A549 (cell line): ENCODE data around the gene RASSF8.

Experiments used
- CTCF ChIP-seq: fragments of >200 bp; sonication (Bioruptor Twin); formaldehyde crosslinking; IDR thresholded peaks from 3 replicates; pipeline ENCODE4 v1.5.1; 2016
- POLR2A ChIP-seq: IDR thresholded peaks from 2 replicates; pipeline ENCODE4 v1.6.1; 2012; ENCODE audit warnings: mild to moderate bottlenecking, low read length
- ZNF302 ChIP-seq: fragments of 250-450 bp; sonication (Bioruptor Pico); IDR thresholded peaks from 2 replicates; pipeline ENCODE4 v1.9.0; 2021; ENCODE audit warnings: inconsistent platforms, mild to moderate bottlenecking, moderate library complexity
- TF ChIP-seq, protein P1 (sequence below): IDR thresholded peaks from 2 replicates; pipeline ENCODE4 v1.6.1; 2012

GRCh38 chr12:26097046-26097878 is 138.8 kb downstream of the RASSF8 start:
- TF ChIP-seq POLR2A (no peak), ZNF302 (CRISPR knock-in tag) (no peak), CTCF (peak; percentile 97)
- TF ChIP-seq, protein P1, sequence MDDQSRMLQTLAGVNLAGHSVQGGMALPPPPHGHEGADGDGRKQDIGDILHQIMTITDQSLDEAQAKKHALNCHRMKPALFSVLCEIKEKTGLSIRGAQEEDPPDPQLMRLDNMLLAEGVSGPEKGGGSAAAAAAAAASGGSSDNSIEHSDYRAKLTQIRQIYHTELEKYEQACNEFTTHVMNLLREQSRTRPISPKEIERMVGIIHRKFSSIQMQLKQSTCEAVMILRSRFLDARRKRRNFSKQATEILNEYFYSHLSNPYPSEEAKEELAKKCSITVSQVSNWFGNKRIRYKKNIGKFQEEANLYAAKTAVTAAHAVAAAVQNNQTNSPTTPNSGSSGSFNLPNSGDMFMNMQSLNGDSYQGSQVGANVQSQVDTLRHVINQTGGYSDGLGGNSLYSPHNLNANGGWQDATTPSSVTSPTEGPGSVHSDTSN, result no peak
